Activated CD4-positive, CD25-positive, alpha-beta regulatory T cell (primary cell): ENCODE data around the gene BICRA.
"Not testable (repeated sequence)": the region's sequence is repeated elsewhere in the genome, so short reads cannot be mapped to it uniquely, and the experiment has no call there.

Experiments
- DNase-seq, 4 experiments: peaks; one replicate each; lab custom pipeline; 2025; lab: John Stamatoyannopoulos, UW

BICRA gene

DNA sequence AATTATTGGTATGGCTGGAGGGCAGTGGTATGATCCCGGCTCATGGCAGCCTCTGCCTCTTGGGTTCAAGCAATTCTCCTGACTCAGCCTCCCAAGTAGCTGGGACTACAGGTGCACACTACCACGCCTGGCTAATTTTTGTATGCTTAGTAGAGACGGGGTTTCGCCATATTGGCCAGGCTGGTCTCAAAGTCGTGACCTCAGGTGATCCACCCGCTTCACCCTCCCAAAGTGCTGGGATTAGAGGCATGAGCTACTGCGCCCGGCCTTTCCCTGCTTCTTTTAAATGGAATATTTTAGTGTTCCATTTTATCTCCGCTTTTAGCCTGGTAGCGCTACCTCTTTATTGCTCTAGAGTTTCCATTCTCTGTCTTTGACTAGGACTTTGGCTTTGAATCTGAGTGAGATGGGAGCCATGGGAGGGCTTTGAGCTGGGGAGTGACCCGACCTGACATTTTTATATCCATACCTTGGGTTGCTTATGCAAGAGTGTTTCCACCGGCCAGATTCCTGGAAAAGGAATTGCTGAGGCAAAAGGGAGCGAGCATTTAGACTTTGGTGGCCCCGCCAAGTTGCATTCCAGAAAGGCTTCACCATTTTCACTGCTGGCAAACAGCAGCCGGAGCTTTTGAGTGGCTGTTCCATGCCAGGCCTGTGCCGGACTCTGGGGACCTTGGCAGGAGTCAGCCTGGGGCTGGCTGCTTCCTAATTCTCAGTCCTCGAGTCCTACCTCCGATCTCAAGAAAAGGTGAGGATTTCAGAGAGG lies 22.9 kb downstream of the BICRA start:
- no peak for DNase-seq

DNA sequence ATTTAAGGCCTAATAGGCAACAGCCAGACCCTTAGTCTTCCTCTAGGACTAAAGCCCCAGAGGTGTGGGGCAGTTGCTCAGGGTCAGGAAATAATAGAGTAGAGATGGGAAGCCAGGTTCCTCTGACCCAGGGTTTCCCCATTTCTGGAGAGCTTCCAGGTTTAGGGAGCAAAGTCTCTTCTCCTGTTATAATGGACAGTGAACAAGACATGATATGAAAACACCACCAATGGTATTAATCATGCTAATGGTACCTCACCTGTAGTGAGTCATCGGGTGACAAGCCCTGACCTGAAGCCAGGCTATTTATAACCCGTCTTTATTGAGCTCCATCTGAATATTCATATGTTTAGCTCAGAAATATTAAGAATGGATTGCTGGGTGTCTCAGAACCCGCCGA lies 24.6 kb downstream of the BICRA start:
- DNase-seq = no peak

- DNase-seq = no peak
These were observed 25.1 kb downstream of the BICRA start for GRCh38 chr19:47633996-47634395.

DNA sequence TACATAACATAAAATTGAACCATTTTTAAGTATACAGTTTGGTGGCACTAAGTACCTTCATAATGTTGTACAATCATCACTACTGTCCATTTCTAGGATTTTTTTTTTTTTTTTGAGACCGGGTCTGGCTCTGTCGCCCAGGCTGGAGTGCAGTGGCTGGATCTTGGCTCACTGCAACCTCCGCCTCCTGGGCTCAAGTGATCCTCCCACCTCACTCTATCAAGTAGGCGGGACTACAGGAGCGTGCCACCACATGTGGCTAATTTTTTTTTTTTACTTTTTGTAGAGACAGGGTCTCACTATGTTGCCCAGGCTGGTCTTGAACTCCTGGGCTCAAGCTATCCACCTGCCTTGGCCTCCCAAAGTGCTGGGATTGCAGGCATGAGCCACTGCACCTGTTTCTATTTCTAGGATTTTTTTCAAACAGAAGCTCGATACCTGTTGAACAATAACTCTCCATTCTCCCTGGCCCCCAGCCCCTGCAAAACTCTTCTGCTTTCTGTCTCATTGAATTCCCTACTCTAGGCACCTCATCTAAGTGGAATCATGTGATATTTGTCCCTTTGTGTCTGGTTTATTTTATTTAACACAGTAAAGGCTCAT lies 26.3 kb downstream of the BICRA start:
- DNase-seq = not testable (repeated sequence)

DNA sequence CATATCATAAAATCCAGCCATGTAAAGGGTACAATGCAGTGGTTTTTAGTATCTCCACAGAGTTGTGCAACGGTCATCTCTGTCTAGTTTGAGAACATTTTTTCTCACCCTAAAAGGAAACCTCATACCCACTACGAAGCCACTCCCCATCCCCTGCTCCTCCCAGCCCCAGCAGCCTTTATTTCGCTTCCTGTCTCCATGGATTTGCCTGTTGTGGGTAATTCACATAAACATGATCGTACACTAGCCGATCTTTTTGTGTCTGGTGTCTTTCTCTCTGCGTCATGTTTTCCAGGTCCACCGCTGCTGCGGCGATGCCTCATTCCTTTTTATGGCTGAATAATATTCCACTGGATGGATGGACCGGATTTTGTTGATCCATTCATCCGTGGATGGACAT lies 28.6 kb downstream of the BICRA start:
- no peak for DNase-seq

DNA sequence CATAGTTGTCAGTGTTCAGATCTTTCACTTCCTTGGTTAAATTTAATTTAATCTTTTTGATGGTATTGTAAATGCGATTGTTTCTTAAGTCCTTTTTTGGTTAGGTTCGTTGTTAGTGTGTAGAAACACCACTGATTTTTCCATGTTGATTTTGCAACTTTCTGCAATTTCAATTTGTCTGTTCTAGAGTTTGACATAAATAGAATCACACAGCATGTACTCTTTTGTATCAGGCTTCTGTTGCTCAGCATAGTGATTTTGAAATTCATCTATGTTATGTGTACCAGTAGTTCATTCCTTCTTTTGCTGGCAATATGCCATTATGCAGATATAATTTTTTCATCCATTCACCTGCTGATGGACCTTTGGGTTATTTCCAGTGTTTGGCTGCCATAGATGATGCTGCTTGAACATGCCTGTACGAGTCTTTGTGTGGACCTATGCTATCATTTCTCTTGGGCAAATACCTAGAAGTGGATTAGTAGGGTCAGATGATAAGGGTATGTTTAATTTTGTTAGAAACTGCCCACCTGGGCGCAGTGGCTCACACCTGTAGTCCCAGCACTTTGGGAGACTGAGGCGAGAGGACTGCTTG lies 33.1 kb downstream of the BICRA start:
- DNase-seq = no peak

DNA sequence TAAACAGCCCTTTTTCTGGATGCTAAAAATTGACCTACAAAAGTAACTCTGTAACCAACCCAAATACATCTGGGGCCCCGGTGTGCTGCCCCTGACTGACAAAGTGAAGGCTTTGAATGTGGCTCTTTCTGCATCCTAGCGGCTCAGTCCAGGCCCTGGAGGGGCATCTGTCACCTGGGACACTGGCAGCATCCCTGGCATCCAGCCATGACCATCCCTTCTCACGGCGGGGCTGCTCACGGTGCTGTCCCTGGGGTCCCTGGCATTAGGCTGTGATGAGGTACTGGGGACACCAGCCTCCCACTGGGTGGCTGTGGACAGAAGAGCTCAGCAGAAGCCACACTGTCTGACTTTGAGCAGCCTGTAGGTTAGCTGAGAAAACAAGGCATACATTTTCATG lies 34.3 kb downstream of the BICRA start:
- DNase-seq = no peak

GRCh38 chr19:47644199-47644598 lies 35.3 kb downstream of the BICRA start:
- no peak for DNase-seq

GRCh38 chr19:47644743-47645482 lies 36.0 kb downstream of the BICRA start:
- no peak for DNase-seq

- DNase-seq = no peak
These were observed 38.0 kb downstream of the BICRA start for GRCh38 chr19:47646924-47647323.

- DNase-seq = no peak
These were observed 40.7 kb downstream of the BICRA start for GRCh38 chr19:47649588-47649987.

DNA sequence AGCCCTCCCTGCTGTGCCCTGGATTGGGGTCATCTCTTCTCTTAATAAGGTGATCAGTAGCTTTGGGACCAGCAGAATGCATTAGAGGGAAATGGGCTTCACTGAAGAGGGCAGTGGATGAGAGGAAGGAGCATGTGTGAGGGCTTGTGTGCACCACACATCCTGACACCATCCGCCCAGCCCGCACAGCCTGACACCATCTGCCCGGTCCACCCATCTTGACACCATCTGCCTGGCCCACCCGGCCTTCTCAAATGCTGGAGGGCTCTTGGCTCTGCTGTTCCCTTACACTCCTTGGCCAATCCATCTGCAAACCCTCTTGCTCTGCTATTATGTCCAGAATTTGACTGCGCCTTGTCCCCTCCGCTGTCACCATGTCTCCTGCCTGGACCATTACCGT lies 41.8 kb downstream of the BICRA start:
- DNase-seq = no peak

- no peak for DNase-seq
These were observed 42.2 kb downstream of the BICRA start for GRCh38 chr19:47651132-47651531.

GRCh38 chr19:47651691-47652090 lies 42.8 kb downstream of the BICRA start:
- DNase-seq = no peak

DNA sequence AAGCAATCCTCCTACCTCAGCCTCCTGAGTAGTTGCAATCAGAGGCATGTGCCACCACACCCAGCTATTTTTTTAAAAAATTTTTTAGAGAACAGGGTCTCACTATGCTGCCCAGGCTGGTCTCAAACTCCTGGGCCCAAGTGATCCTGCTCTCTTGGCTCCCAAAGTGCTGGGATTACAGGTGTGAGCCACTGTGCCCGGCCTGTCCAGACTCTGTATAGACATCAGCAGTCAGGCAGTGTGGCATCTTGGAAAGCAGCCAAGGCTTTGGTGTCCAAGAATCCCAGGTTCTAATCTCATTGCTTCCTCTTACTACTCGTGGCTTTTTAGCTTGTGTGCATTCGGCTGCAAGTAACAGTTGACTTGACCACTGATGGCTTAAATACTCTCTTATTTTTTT lies 43.4 kb downstream of the BICRA start:
- DNase-seq = no peak

DNA sequence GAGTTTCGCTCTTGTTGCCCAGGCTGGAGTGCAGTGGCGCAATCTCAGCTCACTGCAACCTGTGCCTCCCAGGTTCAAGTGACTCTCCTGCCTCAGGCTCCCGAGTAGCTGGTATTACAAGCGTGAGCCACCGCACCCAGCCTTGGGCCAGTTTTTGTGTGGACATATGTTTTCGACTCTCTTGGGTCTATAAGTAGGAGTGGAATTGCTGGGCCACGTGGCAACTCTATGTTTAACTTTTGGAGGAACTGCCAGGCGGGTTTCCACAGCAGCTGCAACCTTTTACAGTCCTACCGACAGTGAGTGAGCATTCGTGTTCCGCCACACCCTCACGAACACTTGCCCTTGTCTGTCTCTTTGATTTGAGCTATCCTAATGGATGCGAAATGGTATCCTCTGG lies 44.9 kb downstream of the BICRA start:
- DNase-seq = no peak

GRCh38 chr19:47657719-47658118 lies 48.8 kb downstream of the BICRA start:
- no peak for DNase-seq

DNA sequence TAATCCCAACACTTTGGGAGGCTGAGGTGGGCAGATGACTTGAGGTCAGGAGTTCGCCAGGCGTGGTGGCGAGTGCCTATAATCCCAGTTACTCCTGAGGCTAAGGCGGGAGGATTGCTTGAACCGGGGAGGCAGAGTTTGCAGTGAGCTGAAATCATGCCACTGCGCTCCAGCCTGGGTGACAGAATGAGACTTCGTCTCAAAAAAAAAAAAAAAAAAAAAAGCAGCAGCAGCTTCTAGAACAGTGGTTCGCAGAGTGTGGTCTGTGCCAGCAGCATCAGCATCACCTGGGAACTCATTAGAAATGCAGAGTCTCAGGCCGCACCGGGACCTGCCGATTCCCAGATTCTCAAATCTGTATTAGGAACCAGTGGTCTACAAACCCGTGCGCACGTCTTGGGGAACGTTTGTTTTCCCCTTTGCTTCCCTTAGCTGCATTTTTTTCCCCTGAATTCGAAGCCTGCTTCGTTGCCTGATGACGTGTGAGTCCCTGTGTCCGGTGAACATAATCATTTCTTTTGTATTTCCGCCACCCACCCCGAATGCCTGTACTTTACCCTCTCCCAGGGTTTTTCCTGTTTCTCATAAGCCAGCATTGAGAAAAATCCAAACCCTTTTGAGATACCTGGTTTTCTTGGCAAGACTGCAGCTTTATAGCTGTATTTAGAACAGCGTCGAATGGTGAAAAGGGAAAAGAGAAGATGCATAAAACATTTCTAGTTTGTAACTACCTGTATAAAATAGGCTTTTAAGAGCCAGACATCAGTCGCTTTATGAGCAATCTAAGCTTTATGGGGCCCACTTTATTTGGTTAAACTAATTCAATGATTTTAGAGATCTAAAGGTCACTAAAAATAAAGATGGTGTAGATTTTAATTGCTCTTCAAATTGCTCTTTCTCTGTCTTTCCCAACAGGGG lies 49.8 kb downstream of the BICRA start:
- DNase-seq = no peak

- no peak for DNase-seq
These were observed 51.5 kb downstream of the BICRA start for GRCh38 chr19:47660435-47660832.

GRCh38 chr19:47661161-47661560 lies 52.2 kb downstream of the BICRA start:
- no peak for DNase-seq

- no peak for DNase-seq
These were observed 52.7 kb downstream of the BICRA start for GRCh38 chr19:47661611-47662010.

GRCh38 chr19:47663435-47663910 lies 54.5 kb downstream of the BICRA start:
- no peak for DNase-seq
